Suprapubic skin (tissue), 3 donors: ENCODE data around the gene CDH11.

Source experiments
- EP300 ChIP-seq: sonication (generic); formaldehyde crosslinking; IDR thresholded peaks from one replicate; pipeline ENCODE4 v1.6.1; 2017; ENCODE audit warnings: antibody characterized with exemption
- POLR2A ChIP-seq, 2 donors: fragments of 450-650 bp; IDR thresholded peaks; one replicate each; pipeline ENCODE4 v1.6.1; 2017; ENCODE audit warnings: antibody characterized with exemption in 2 of 2, mild to moderate bottlenecking in 2 of 2, moderate library complexity in 2 of 2
- TF ChIP-seq, protein P1 (sequence below), 2 donors: fragments of 200-600 bp in 1 of 2; fragments of 450-650 bp in 1 of 2; sonication (generic) in 1 of 2; IDR thresholded peaks; one replicate each; pipeline ENCODE4 v1.5.1; 2016 to 2019; ENCODE audit warnings: antibody characterized with exemption in 2 of 2, mild to moderate bottlenecking in 1 of 2, moderate library complexity in 1 of 2

DNA sequence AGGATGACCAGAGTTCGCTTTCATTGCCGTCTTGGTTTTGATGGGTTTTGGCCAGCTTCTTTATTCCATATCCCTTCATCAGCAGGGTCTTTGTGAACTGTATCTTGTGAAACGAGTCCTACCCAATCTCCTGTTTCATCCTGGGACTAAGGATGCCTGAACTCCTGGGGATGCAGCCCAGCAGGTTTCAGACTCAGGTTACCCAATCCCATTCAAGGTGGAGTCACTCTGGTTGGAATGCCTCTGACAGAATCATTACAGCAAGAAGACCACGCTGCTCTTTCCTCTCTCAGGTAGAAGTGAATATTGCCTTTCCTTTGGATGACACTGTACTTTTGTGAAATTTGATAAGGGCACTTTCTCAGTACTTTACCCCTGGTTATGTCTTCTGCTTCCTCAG, 98.1 kb downstream of the CDH11 start:
- TF ChIP-seq, protein P1, sequence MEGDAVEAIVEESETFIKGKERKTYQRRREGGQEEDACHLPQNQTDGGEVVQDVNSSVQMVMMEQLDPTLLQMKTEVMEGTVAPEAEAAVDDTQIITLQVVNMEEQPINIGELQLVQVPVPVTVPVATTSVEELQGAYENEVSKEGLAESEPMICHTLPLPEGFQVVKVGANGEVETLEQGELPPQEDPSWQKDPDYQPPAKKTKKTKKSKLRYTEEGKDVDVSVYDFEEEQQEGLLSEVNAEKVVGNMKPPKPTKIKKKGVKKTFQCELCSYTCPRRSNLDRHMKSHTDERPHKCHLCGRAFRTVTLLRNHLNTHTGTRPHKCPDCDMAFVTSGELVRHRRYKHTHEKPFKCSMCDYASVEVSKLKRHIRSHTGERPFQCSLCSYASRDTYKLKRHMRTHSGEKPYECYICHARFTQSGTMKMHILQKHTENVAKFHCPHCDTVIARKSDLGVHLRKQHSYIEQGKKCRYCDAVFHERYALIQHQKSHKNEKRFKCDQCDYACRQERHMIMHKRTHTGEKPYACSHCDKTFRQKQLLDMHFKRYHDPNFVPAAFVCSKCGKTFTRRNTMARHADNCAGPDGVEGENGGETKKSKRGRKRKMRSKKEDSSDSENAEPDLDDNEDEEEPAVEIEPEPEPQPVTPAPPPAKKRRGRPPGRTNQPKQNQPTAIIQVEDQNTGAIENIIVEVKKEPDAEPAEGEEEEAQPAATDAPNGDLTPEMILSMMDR (IDR thresholded peaks at IDR 0.05) = no peak
- no peak for TF ChIP-seq POLR2A (IDR thresholded peaks at IDR 0.05)
- TF ChIP-seq EP300 = no peak
